Gastrocnemius medialis (tissue), 4 donors: ENCODE results near the gene NRG3.

Experiments used
- CTCF ChIP-seq, 5 experiments: fragments of 450-650 bp in 3 of 5; fragments of 200-600 bp in 2 of 5; sonication (generic) in 2 of 5; IDR thresholded peaks in 4 of 5; conservative IDR thresholded peaks in 1 of 5; 1 replicate in 4 of 5; 2 replicates in 1 of 5; pipeline ENCODE4 v1.5.1; 2016 to 2019; ENCODE audit warnings: antibody characterized with exemption in 5 of 5, mild to moderate bottlenecking in 3 of 5, moderate library complexity in 3 of 5
- POLR2A ChIP-seq, 2 donors: fragments of 450-650 bp; IDR thresholded peaks; one replicate each; pipeline ENCODE4 v1.6.1; 2017; ENCODE audit warnings: antibody characterized with exemption in 2 of 2, mild to moderate bottlenecking in 2 of 2, moderate library complexity in 2 of 2

GRCh38 chr10:82742478-82742877 is 867.5 kb downstream of the NRG3 start:
- TF ChIP-seq CTCF (IDR thresholded peaks at IDR 0.05 in 4 of 5, conservative IDR thresholded peaks at IDR 0.05 in 1 of 5) (no peak), POLR2A (IDR thresholded peaks at IDR 0.05) (no peak)
